HG03097 (cell line): Measurements from ENCODE around the gene SNTG2.
"Not testable (repeated sequence)": the region's sequence is repeated elsewhere in the genome, so short reads cannot be mapped to it uniquely, and the experiment has no call there.

Source experiments
- ATAC-seq: cut with Tn5 transposase; IDR thresholded peaks from one replicate; pipeline ENCODE4 v1.9.1; 2021; ENCODE audit not compliant: unreplicated experiment, low FRiP score

The SNTG2 gene

GRCh38 chr2:1394709-1395408 lies 444.2 kb downstream of the SNTG2 start:
- no peak for ATAC-seq

- ATAC-seq, result no peak
Measured at GRCh38 chr2:1397350-1397749, 446.7 kb downstream of the SNTG2 start.

GRCh38 chr2:1398191-1398590 lies 447.5 kb downstream of the SNTG2 start:
- no peak for ATAC-seq

- ATAC-seq, result no peak
Measured at GRCh38 chr2:1400943-1401735, 450.5 kb downstream of the SNTG2 start.

GRCh38 chr2:1402064-1402463 lies 451.4 kb downstream of the SNTG2 start:
- ATAC-seq, result no peak

- no peak for ATAC-seq
Measured at GRCh38 chr2:1403565-1403964, 452.9 kb downstream of the SNTG2 start.

GRCh38 chr2:1405124-1405523 lies 454.5 kb downstream of the SNTG2 start:
- no peak for ATAC-seq

GRCh38 chr2:1405967-1406366 lies 455.3 kb downstream of the SNTG2 start:
- ATAC-seq, result no peak

- no peak for ATAC-seq
Measured at GRCh38 chr2:1406434-1406833, 455.8 kb downstream of the SNTG2 start.

- no peak for ATAC-seq
Measured at GRCh38 chr2:1407950-1408675, 457.5 kb downstream of the SNTG2 start.

GRCh38 chr2:1413156-1413710 lies 462.6 kb downstream of the SNTG2 start, which contains the start of gene TPO:
TSS of gene TPO (plus strand) at chr2:1413463. CDS start at chr2:1414409, 946 bp downstream.
- ATAC-seq, result no peak

- no peak for ATAC-seq
Measured at GRCh38 chr2:1414121-1414520, 463.5 kb downstream of the SNTG2 start.

GRCh38 chr2:1414901-1415300 lies 464.3 kb downstream of the SNTG2 start:
- not testable (repeated sequence) for ATAC-seq

GRCh38 chr2:1415501-1415900 lies 464.9 kb downstream of the SNTG2 start:
- ATAC-seq, result no peak
